ENCODE results near the gene SNAPC4. TPM values are rescaled to one million over a fixed set of nuclear protein-coding genes. Genes with fewer than 3 reads are reported as not detected.

Gene SNAPC4
- total RNA-seq, 1 donor from 2014 or later: 15.7 TPM

- no peak for TF ChIP-seq CTCF (conservative IDR thresholded peaks at IDR 0.05)
- H3K27me3 Mint-ChIP-seq: no peaks in the 10 kb centered on the region
- no peaks in the 10 kb centered on the region for H3K9me3 Mint-ChIP-seq
- H3K4me3 Mint-ChIP-seq: peak overlapping the region; percentile 90
- peaks cover 7% of the 10 kb centered on the region for H3K4me1 Mint-ChIP-seq (ENCODE audit: unreplicated experiment)
- H3K27ac Mint-ChIP-seq: peak overlapping the region; percentile 82
- no peak for DNase-seq (ENCODE audit: extremely low spot score, unreplicated experiment)
- H3K36me3 Mint-ChIP-seq: no peaks in the 10 kb centered on the region
Observed at GRCh38 chr9:136399176-136400037, 563 bp downstream of the SNAPC4 start.

GRCh38 chr9:136398286-136398685 lies 1.7 kb downstream of the SNAPC4 start:
- no peaks in the 10 kb centered on the region for H3K9me3 Mint-ChIP-seq
- H3K4me1 Mint-ChIP-seq (ENCODE audit: unreplicated experiment): peaks cover 7% of the 10 kb centered on the region
- H3K36me3 Mint-ChIP-seq: no peaks in the 10 kb centered on the region
- DNase-seq (ENCODE audit: extremely low spot score, unreplicated experiment): no peak
- TF ChIP-seq CTCF (conservative IDR thresholded peaks at IDR 0.05): no peak
- peak overlapping the region; percentile 90 for H3K4me3 Mint-ChIP-seq
- no peaks in the 10 kb centered on the region for H3K27me3 Mint-ChIP-seq
- no peak overlapping the region for H3K27ac Mint-ChIP-seq

GRCh38 chr9:136397643-136398042 lies 2.3 kb downstream of the SNAPC4 start:
- Mint-ChIP-seq H3K27me3 (no peaks in the 10 kb centered on the region), H3K4me3 (no peak overlapping the region), H3K27ac (no peak overlapping the region), H3K9me3 (no peaks in the 10 kb centered on the region), H3K36me3 (no peaks in the 10 kb centered on the region), H3K4me1 (ENCODE audit: unreplicated experiment) (peaks cover 7% of the 10 kb centered on the region)
- no peak for DNase-seq (ENCODE audit: extremely low spot score, unreplicated experiment)
- no peak for TF ChIP-seq CTCF (conservative IDR thresholded peaks at IDR 0.05)

GRCh38 chr9:136396219-136396515 lies 3.8 kb downstream of the SNAPC4 start:
- H3K4me1 Mint-ChIP-seq (ENCODE audit: unreplicated experiment): peaks cover 7% of the 10 kb centered on the region
- no peak overlapping the region for H3K4me3 Mint-ChIP-seq
- H3K27me3 Mint-ChIP-seq: no peaks in the 10 kb centered on the region
- no peaks in the 10 kb centered on the region for H3K9me3 Mint-ChIP-seq
- peaks cover 4% of the 10 kb centered on the region for H3K36me3 Mint-ChIP-seq
- H3K27ac Mint-ChIP-seq: no peak overlapping the region
- DNase-seq (ENCODE audit: extremely low spot score, unreplicated experiment): no peak
- TF ChIP-seq CTCF (conservative IDR thresholded peaks at IDR 0.05): no peak

- H3K27ac Mint-ChIP-seq: no peak overlapping the region
- no peaks in the 10 kb centered on the region for H3K9me3 Mint-ChIP-seq
- TF ChIP-seq CTCF (conservative IDR thresholded peaks at IDR 0.05): no peak
- no peak for DNase-seq (ENCODE audit: extremely low spot score, unreplicated experiment)
- no peaks in the 10 kb centered on the region for H3K27me3 Mint-ChIP-seq
- H3K4me1 Mint-ChIP-seq (ENCODE audit: unreplicated experiment): peaks cover 7% of the 10 kb centered on the region
- H3K36me3 Mint-ChIP-seq: peaks cover 5% of the 10 kb centered on the region
- H3K4me3 Mint-ChIP-seq: no peak overlapping the region
Observed at GRCh38 chr9:136395345-136396218, 4.4 kb downstream of the SNAPC4 start.
